Transverse colon (tissue), 4 donors: Measurements from ENCODE around the gene PHRF1. TPM values are rescaled to one million over a fixed set of nuclear protein-coding genes. Genes with fewer than 3 reads are reported as not detected.
"Not testable (repeated sequence)": the region's sequence is repeated elsewhere in the genome, so short reads cannot be mapped to it uniquely, and the experiment has no call there.

Experiments
- DNase-seq: peaks from one replicate; pipeline ENCODE4 v3.0.0-alpha.2; 2019
- H3K27ac ChIP-seq, 4 donors: fragments of 200-600 bp; sonication (generic); 2 replicates each; pipeline ENCODE4 v1.5.1; 2016 to 2018; ENCODE audit warnings: inconsistent platforms in 4 of 4
- H3K27me3 ChIP-seq: fragments of 200-600 bp; sonication (generic); 2 replicates; pipeline ENCODE4 v1.5.1; 2017; ENCODE audit warnings: inconsistent platforms
- H3K36me3 ChIP-seq, 4 donors: fragments of 200-600 bp; sonication (generic); 2 replicates each; pipeline ENCODE4 v1.5.1; 2017 to 2019; ENCODE audit warnings: inconsistent platforms in 4 of 4
- H3K4me1 ChIP-seq, 4 donors: fragments of 200-600 bp; sonication (generic); 2 replicates each; pipeline ENCODE4 v1.5.1; 2017 to 2020; ENCODE audit warnings: inconsistent platforms in 4 of 4
- H3K4me3 ChIP-seq, 4 donors: fragments of 200-600 bp; sonication (generic); 1 replicate in 1 of 4; 2 replicates in 3 of 4; pipeline versions ENCODE4 v1.5.1 to v1.6.1; 2017 to 2019; ENCODE audit warnings: inconsistent platforms in 4 of 4
- H3K9me3 ChIP-seq, 2 donors: fragments of 200-600 bp; sonication (generic); 2 replicates each; pipeline ENCODE4 v1.5.1; 2017 to 2019; ENCODE audit warnings: inconsistent platforms in 2 of 2
- EP300 ChIP-seq: sonication (generic); formaldehyde crosslinking; IDR thresholded peaks from one replicate; pipeline ENCODE4 v1.6.1; 2017; ENCODE audit warnings: antibody characterized with exemption, low read depth
- POLR2A ChIP-seq: fragments of 450-650 bp; IDR thresholded peaks from one replicate; pipeline ENCODE4 v1.6.1; 2016; ENCODE audit warnings: antibody characterized with exemption, mild to moderate bottlenecking, moderate library complexity
- POLR2AphosphoS5 ChIP-seq, 3 donors: sonication (generic); formaldehyde crosslinking; IDR thresholded peaks; one replicate each; pipeline ENCODE4 v1.6.1; 2016; ENCODE audit warnings: antibody characterized with exemption in 3 of 3
- WGBS, 2 donors: methylation state at CpG; one replicate each; pipeline ENCODE4 v1.1.5; 2018; ENCODE audit warnings: low coverage in 1 of 2; 5-methylcytosine and 5-hydroxymethylcytosine counted together
- in situ Hi-C, 4 donors: fragments of 200-750 bp; cut with MboI; loops; one replicate each; pipeline versions ENCODE4 v1.15.0 to v1.15.1; 2017; ENCODE audit warnings: low sequenced_read_pairs in 3 of 4, low pct_ligation_motif_present in 1 of 4, low pct_unique_long_range_greater_than_20kb in 1 of 4
- intact Hi-C: fragments of 100-400 bp; cut with DNase I; formaldehyde crosslinking; loops from one replicate; pipeline ENCODE4 v1.15.1; 2023; ENCODE audit warnings: low total_unique reads
- total RNA-seq, 4 donors: library from RNA; depleted of rRNA; stranded (reverse); fragments of >200 nt; gene quantifications; one replicate each; pipeline ENCODE4 v1.1.0, GENCODE V29; 2016
- TF ChIP-seq, protein P1 (sequence below), 5 experiments: fragments of 200-600 bp in 3 of 5; fragments of 450-650 bp in 2 of 5; sonication (generic) in 3 of 5; IDR thresholded peaks; 1 replicate in 2 of 5; 2 replicates in 3 of 5; pipeline ENCODE4 v1.5.1; 2016 to 2017; ENCODE audit warnings: antibody characterized with exemption in 5 of 5, inconsistent platforms in 3 of 5, mild to moderate bottlenecking in 2 of 5, moderate library complexity in 1 of 5

PHRF1 gene
- total RNA-seq, 4 donors from 2014 or later, result 28.4 to 60.6 (median 43.2) TPM

DNA sequence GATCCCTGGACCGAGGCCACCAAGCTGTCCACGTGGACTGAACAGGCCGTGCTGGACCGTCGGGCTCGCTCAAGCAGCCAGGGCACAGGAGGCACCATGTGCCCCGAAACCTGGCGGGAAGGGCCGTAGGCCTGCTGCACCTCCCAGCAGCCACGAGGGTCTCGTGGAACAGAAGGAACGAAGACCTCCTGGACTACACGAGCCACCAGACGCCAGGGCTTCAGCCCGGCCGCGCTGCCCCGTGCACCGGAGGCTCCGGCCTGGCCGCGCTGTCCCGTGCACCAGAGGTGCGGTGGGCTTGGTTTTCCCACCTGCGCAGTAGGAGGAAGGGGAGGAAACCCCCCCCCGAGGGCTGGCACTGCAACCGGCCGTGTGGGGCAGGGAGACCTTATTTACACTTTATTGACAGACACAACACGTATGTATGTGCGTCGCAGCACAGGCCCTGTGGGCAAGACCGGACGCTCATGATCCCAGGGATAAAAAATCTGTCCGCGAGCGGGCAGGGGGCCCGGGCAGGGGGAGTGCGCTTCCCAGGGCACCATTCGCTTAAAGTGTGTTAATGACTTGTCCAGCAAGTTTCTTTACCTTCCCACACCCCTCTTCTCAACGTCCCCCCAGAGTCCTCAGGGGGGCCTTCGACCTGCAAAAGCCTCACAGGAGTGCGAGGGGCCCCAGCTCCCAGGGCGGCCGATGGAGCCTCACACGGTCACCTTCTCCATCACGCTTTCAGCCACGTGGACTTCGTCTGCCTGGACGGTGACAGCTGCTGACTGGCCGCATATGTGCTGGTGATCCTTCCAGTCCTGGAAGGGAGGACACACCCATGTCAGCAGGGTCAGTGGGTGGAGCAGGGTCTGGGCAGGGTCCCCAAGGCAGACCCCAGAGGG lies 67.8 kb downstream of the PHRF1 start:
- in situ Hi-C loops, result no loop called here
- no peaks in the 10 kb centered on the region for H3K36me3 ChIP-seq
- H3K4me1 ChIP-seq, result peaks cover 0 to 2% (median 0%) of the 10 kb centered on the region in 4 donors

DNA sequence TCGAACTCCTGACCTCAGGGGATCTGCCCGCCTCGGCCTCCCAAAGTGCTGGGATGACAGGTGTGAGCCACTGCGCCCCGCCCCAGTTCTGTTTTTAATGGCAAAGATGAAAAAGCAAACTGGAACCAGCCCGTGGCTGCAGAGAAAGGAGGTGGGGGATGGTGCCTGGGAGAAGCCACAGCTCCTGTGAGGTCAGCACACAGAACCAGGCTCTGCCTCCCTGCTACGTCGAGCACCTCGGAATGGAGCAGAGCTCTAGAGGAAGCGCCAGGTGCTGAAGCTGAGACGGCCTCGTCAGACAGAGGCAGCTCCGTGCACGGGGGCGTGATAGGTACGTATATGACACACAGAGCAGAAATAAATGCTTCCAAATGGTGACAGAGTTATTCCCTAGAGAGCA lies 69.3 kb downstream of the PHRF1 start:
- 74% methylated on average over 16 of the region's 16 CpGs; no CpG with 5 or more reads in 1 of the 2 donors for WGBS, 2 donors
- H3K36me3 ChIP-seq, result no peaks in the 10 kb centered on the region
- no peak overlapping the region for H3K4me3 ChIP-seq
- no peaks in the 10 kb centered on the region for H3K9me3 ChIP-seq
- DNase-seq, result no peak
- no peak overlapping the region for H3K27ac ChIP-seq
- intact Hi-C loops (no loop called here), in situ Hi-C loops (no loop called here)
- H3K27me3 ChIP-seq, result no peaks in the 10 kb centered on the region
- H3K4me1 ChIP-seq, result no peaks in the 10 kb centered on the region
- no peak for TF ChIP-seq POLR2A
- TF ChIP-seq POLR2AphosphoS5 (IDR thresholded peaks at IDR 0.05), result no peak
- no peak for TF ChIP-seq EP300
- TF ChIP-seq, protein P1, sequence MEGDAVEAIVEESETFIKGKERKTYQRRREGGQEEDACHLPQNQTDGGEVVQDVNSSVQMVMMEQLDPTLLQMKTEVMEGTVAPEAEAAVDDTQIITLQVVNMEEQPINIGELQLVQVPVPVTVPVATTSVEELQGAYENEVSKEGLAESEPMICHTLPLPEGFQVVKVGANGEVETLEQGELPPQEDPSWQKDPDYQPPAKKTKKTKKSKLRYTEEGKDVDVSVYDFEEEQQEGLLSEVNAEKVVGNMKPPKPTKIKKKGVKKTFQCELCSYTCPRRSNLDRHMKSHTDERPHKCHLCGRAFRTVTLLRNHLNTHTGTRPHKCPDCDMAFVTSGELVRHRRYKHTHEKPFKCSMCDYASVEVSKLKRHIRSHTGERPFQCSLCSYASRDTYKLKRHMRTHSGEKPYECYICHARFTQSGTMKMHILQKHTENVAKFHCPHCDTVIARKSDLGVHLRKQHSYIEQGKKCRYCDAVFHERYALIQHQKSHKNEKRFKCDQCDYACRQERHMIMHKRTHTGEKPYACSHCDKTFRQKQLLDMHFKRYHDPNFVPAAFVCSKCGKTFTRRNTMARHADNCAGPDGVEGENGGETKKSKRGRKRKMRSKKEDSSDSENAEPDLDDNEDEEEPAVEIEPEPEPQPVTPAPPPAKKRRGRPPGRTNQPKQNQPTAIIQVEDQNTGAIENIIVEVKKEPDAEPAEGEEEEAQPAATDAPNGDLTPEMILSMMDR (IDR thresholded peaks at IDR 0.05), result no peak

More for the DNA sequence above, 67.8 kb downstream of the PHRF1 start:
- H3K4me3 ChIP-seq, result no peak overlapping the region
- no peaks in the 10 kb centered on the region for H3K9me3 ChIP-seq
- TF ChIP-seq POLR2AphosphoS5 (IDR thresholded peaks at IDR 0.05) (no peak), POLR2A (no peak), EP300 (no peak)
- TF ChIP-seq, protein P1 (IDR thresholded peaks at IDR 0.05), result no peak
- intact Hi-C loops, result no loop called here
- H3K27ac ChIP-seq, result no peak overlapping the region
- DNase-seq, result no peak
- 86% methylated on average over 50 of the region's 50 CpGs; no CpG with 5 or more reads in 1 of the 2 donors for WGBS, 2 donors
- H3K27me3 ChIP-seq, result peaks cover 12% of the 10 kb centered on the region

DNA sequence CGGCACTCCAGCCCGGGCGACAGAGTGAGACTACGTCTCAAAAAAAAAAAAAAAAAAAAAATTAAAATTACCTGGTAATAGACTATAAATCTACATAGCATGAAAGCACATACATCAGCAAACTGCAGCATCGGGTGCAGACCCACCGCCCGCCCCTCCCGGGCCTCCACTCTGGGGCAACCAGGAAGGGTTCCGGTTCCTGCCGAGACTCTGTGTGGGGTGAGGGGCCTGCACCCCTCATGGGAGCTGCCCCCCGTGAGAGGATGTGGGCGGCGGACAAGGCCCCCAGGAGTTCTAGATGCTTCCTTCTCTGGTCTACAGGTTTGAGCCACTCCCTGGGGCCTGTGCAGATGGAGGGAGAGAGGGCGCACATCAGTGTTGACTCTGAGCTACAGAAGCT lies 69.9 kb downstream of the PHRF1 start:
- Histone ChIP-seq H3K27me3 (no peaks in the 10 kb centered on the region), H3K36me3 (peaks cover 0 to 2% (median 0%) of the 10 kb centered on the region in 4 donors), H3K27ac (no peak overlapping the region), H3K4me3 (no peak overlapping the region), H3K9me3 (no peaks in the 10 kb centered on the region), H3K4me1 (no peaks in the 10 kb centered on the region)
- WGBS, 2 donors, result 82% methylated on average over 14 of the region's 14 CpGs; no CpG with 5 or more reads in 1 of the 2 donors
- intact Hi-C loops, result no loop called here
- in situ Hi-C loops, result no loop called here
- DNase-seq, result no peak
- TF ChIP-seq EP300 (no peak), POLR2A (no peak), POLR2AphosphoS5 (IDR thresholded peaks at IDR 0.05) (no peak)
- TF ChIP-seq, protein P1 (IDR thresholded peaks at IDR 0.05), result no peak

DNA sequence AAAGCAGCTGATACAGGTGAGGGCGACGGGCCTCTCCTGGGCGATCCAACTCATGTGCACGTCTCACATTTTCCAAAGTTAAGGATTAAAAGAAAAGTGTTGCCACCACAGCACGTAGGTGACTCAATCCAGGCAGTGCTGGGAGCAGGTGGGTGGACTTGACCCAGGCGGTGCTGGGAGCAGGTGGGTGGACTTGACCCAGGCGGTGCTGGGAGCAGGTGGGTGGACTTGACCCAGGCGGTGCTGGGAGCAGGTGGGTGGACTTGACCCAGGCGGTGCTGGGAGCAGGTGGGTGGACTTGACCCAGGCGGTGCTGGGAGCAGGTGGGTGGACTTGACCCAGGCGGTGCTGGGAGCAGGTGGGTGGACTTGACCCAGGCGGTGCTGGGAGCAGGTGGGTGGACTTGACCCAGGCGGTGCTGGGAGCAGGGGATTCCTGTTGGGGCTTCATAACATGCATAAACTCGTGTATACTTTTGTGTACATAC lies 71.4 kb downstream of the PHRF1 start:
- H3K27ac ChIP-seq, H3K27me3 ChIP-seq, H3K4me1 ChIP-seq, H3K9me3 ChIP-seq, H3K36me3 ChIP-seq, DNase-seq, in situ Hi-C loops, intact Hi-C loops, H3K4me3 ChIP-seq: not testable (repeated sequence)
- WGBS, 2 donors, result 91% methylated on average over 3 to 11 of the region's 14 CpGs
